OCI-LY1 (cell line): Measurements from ENCODE around the gene GOLGA6D.

Source experiments
- CTCF ChIP-seq: fragments of 200-600 bp; sonication (generic), shearing (Covaris generic); IDR thresholded peaks from 2 replicates; pipeline ENCODE4 v1.5.1; 2017; ENCODE audit warnings: mild to moderate bottlenecking, antibody characterized with exemption, low read length, moderate library complexity, mixed read lengths
- EZH2 ChIP-seq: fragments of 200-600 bp; sonication (generic), shearing (Covaris generic); IDR thresholded peaks from 2 replicates; pipeline ENCODE4 v1.8.0; 2017; ENCODE audit warnings: borderline replicate concordance, mixed run types, mild to moderate bottlenecking, antibody characterized with exemption, low read length, moderate library complexity, mixed read lengths

DNA sequence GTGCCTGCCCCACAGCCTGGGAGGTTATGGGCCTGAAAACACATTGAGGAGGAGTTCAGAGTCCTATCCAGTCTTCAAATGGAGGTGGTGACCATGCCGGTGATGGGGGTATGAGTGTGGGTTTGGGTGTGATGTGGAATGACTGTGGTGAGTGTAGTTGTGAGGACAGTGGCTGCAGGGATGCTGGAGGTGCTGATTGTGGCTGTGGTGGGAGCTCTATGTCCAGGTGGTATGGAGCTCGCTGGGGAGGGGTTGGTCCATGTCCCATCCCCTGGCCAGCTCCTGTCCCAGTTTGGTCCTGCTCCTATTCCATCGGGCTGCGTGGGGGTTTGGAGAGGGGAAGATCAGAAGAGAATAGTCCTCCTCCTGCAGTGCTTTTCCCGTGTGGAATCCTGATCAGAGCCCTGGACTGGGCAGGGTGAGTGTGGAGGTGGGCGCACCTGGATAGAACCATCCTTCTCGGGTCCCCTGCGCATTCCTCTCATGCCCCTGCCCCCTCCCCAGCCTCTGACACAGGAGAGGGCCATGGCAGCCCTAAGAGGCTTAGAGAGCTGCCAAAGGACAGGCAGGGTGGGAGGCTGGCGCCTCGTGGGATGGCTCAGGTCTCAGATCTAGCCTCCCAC lies 47.5 kb upstream of the GOLGA6D start:
- TF ChIP-seq CTCF (no peak), EZH2 (no peak)
